ENCODE measurements around the gene GZMB.

DNA sequence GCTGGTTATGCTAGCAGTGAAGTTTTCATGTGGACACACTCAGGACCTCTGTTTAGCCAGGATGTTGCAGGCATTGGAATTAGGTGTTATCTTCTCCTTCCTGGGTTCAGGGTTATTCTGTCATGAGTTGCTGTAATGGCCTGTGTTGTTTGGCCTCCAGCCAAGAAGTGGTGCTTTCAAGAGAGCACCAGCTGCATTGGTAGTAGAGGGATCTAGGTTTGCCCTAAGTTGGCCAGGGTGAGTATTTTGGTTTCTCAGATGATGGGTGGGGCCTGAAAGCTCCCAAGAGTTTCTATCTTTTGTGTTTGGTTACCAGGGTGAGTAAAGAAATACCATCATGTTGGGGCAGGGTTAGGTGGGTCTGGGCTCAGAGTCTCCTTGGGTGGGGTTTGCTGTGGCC, 21.8 kb downstream of the GZMB start:
- TF ChIP-seq YY1 (IDR thresholded peaks at IDR 0.05; ENCODE audit: insufficient read depth, insufficient read length) (no peak), SUZ12 (IDR thresholded peaks at IDR 0.05; ENCODE audit: extremely low read depth, insufficient read depth, insufficient read length) (no peak), ZNF274 (IDR thresholded peaks at IDR 0.05; ENCODE audit: low read depth, low read length) (no peak)
